ENCODE measurements around the gene PCDHGA12. TPM values are rescaled to one million over a fixed set of nuclear protein-coding genes. Genes with fewer than 3 reads are reported as not detected.

The PCDHGA12 gene
- total and polyA plus RNA-seq, 10 of the 15 experiments (the other 5 are each of a cell fraction or from before 2014, with no cell fraction given): 0.04 to 0.79 (median 0.36) TPM; not detected in 2

- Histone ChIP-seq H3K4me1 (ENCODE audit: control insufficient read depth, insufficient read depth, low read length) (peaks cover 4% of the 10 kb centered on the region; the same call in 1 of the 2 replicates), H3K27ac (ENCODE audit: control insufficient read depth, insufficient read depth) (no peak overlapping the region), H3K9me3 (replicated peaks; ENCODE audit: control insufficient read depth, insufficient read depth, low read length) (peaks cover 15% of the 10 kb centered on the region; the same call in 2 of the 3 replicates), H3K36me3 (ENCODE audit: control insufficient read depth in 2 of 2, insufficient read depth in 2 of 2, low read length in 1 of 2) (no peaks in the 10 kb centered on the region), H3K79me2 (ENCODE audit: control insufficient read depth, insufficient read depth, low read length) (no peaks in the 10 kb centered on the region), H3K9ac (ENCODE audit: control insufficient read depth, insufficient read depth, low read length) (peak overlapping the region; percentile 64), H3K4me2 (ENCODE audit: control insufficient read depth, insufficient read depth) (peak overlapping the region; percentile 79), H3K27me3 (replicated peaks in 1 of 2; ENCODE audit: control insufficient read depth in 2 of 2, insufficient read depth in 2 of 2, low read length in 1 of 2) (no peaks in the 10 kb centered on the region; a peak in 1 of 4 replicates), H3K4me3 (peak overlapping the region; percentile 76), H4K20me1 (ENCODE audit: control insufficient read depth, insufficient read depth) (no peaks in the 10 kb centered on the region), H2AFZ (ENCODE audit: control insufficient read depth, low read depth, low read length) (peak overlapping the region; percentile 98)
- intact Hi-C loops (cut with micrococcal nuclease; ENCODE audit: unreplicated experiment) (loop anchor here (1.0 to 2.0 kb wide), 3 partner anchors 53 to 137 kb away; partner anchors contain the start of gene PCDHGC3), in situ Hi-C loops (cut with MboI) (no loop called here)
- ChIA-PET RAD21 (ENCODE audit: unreplicated experiment) (interaction anchor here (0.6 to 2.6 kb wide), 21 partner anchors 9 to 171 kb away, joined by 3 to 34 read pairs (median 6); partner anchors contain the start of genes PCDHGA10, PCDHGA12, PCDHGB3 and PCDHGC3), CTCF (interaction anchor here (0.5 to 10.9 kb wide), 40 partner anchors 9 to 469 kb away, joined by 3 to 245 read pairs (median 5); partner anchors contain the start of genes PCDHGA10, PCDHGA12, PCDHGB3 and PCDHGC3), POLR2A (interaction anchor here (1.0 to 1.2 kb wide), 2 partner anchors 9 to 142 kb away, joined by 3 to 5 read pairs; partner anchors contain the start of gene PCDHGA10), SMC1A (ENCODE audit: uncharacterized antibody, unreplicated experiment) (interaction anchor here (0.8 to 2.8 kb wide), 25 partner anchors 9 to 176 kb away, joined by 3 to 41 read pairs (median 5); partner anchors contain the start of genes PCDHGA10, PCDHGA12, PCDHGB3 and PCDHGC3)
- no TSS peak for BruUV-seq (replicated peaks)
- ATAC-seq (no peak), FAIRE-seq (no peak), DNase-seq (ENCODE audit: low read depth, low spot score) (no peak)
- TF ChIP-seq ZZZ3 (IDR thresholded peaks at IDR 0.05; ENCODE audit: control insufficient read depth, insufficient read length, low read depth): no peak
- TF ChIP-seq IKZF1 (conservative IDR thresholded peaks at IDR 0.05): no peak
- no peak for TF ChIP-seq SMARCA5 (IDR thresholded peaks at IDR 0.05)
- no peak for TF ChIP-seq IRF4 (IDR thresholded peaks at IDR 0.05; ENCODE audit: low read depth, low read length)
- WGBS (ENCODE audit: insufficient coverage, insufficient replicate concordance, low lambda C conversion rate, missing lambda C conversion rate): 32% methylated on average over 13 of the region's 13 CpGs
These were observed 8.8 kb upstream of the PCDHGA12 start for GRCh38 chr5:141421489-141421855.

DNA sequence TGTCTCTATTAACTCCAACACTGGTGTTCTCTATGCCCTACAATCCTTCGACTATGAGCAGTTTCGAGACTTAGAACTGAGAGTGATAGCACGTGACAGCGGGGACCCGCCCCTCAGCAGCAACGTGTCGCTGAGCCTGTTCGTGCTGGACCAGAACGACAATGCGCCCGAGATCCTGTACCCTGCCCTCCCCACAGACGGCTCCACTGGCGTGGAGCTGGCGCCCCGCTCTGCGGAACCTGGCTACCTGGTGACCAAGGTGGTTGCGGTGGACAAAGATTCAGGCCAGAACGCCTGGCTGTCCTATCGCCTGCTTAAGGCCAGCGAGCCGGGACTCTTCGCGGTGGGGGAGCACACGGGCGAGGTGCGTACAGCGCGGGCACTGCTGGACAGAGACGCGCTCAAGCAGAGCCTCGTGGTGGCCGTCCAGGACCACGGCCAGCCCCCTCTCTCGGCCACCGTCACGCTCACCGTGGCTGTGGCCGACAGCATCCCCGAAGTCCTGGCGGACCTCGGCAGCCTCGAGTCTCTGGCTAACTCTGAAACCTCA lies 7.5 kb upstream of the PCDHGA12 start:
- peaks cover 20% of the 10 kb centered on the region; the same call in 2 of the 3 replicates for H3K9me3 ChIP-seq (replicated peaks; ENCODE audit: control insufficient read depth, insufficient read depth, low read length)
- H3K9ac ChIP-seq (ENCODE audit: control insufficient read depth, insufficient read depth, low read length): no peak overlapping the region
- H3K4me3 ChIP-seq: no peak overlapping the region
- no peaks in the 10 kb centered on the region; a peak in 1 of 4 replicates for H3K27me3 ChIP-seq (replicated peaks in 1 of 2; ENCODE audit: control insufficient read depth in 2 of 2, insufficient read depth in 2 of 2, low read length in 1 of 2)
- ATAC-seq: no peak
- H3K79me2 ChIP-seq (ENCODE audit: control insufficient read depth, insufficient read depth, low read length): no peaks in the 10 kb centered on the region
- POLR2A ChIA-PET: no interaction called here
- RAD21 ChIA-PET (ENCODE audit: unreplicated experiment): no interaction called here
- no TSS peak for BruUV-seq (replicated peaks)
- peaks cover 4% of the 10 kb centered on the region; the same call in 1 of the 2 replicates for H3K4me1 ChIP-seq (ENCODE audit: control insufficient read depth, insufficient read depth, low read length)
- SMC1A ChIA-PET (ENCODE audit: uncharacterized antibody, unreplicated experiment): interaction anchor here (2.7 kb wide), 1 partner anchor 100 kb away, joined by 22 read pairs; no protein-coding TSS in a partner anchor
- CTCF ChIA-PET: interaction anchor here (0.9 to 10.9 kb wide), 6 partner anchors 53 to 141 kb away, joined by 3 to 245 read pairs (median 22); partner anchors contain the start of gene PCDHGC3
- no peaks in the 10 kb centered on the region for H4K20me1 ChIP-seq (ENCODE audit: control insufficient read depth, insufficient read depth)
- no peak overlapping the region for H3K27ac ChIP-seq (ENCODE audit: control insufficient read depth, insufficient read depth)
- FAIRE-seq: no peak
- TF ChIP-seq PKNOX1 (IDR thresholded peaks at IDR 0.05): no peak
- WGBS (ENCODE audit: insufficient coverage, insufficient replicate concordance, low lambda C conversion rate, missing lambda C conversion rate): 87% methylated on average over 40 of the region's 42 CpGs
- in situ Hi-C loops (cut with MboI) (no loop called here), intact Hi-C loops (cut with micrococcal nuclease; ENCODE audit: unreplicated experiment) (no loop called here)
- H3K4me2 ChIP-seq (ENCODE audit: control insufficient read depth, insufficient read depth): no peak overlapping the region
- no peaks in the 10 kb centered on the region for H3K36me3 ChIP-seq (ENCODE audit: control insufficient read depth in 2 of 2, insufficient read depth in 2 of 2, low read length in 1 of 2)
- DNase-seq (ENCODE audit: low read depth, low spot score): no peak
- H2AFZ ChIP-seq (ENCODE audit: control insufficient read depth, low read depth, low read length): no peak overlapping the region

All from GM12878 (cell line).